22Rv1 (cell line): ENCODE measurements around the gene GBP5.
"Not testable (repeated sequence)": the region's sequence is repeated elsewhere in the genome, so short reads cannot be mapped to it uniquely, and the experiment has no call there.

ENCODE experiments used
- H3K27ac ChIP-seq: fragments of 450-650 bp; 2 replicates; pipeline ENCODE4 v1.5.1; 2017
- ZFX ChIP-seq: fragments of 450-650 bp; IDR thresholded peaks from 2 replicates; pipeline ENCODE4 v1.6.1; 2017; ENCODE audit warnings: antibody characterized with exemption, borderline replicate concordance
- TF ChIP-seq, protein P1 (sequence below): fragments of 450-650 bp; IDR thresholded peaks from 2 replicates; pipeline ENCODE4 v1.5.1; 2017; ENCODE audit warnings: mild to moderate bottlenecking

The GBP5 gene

DNA sequence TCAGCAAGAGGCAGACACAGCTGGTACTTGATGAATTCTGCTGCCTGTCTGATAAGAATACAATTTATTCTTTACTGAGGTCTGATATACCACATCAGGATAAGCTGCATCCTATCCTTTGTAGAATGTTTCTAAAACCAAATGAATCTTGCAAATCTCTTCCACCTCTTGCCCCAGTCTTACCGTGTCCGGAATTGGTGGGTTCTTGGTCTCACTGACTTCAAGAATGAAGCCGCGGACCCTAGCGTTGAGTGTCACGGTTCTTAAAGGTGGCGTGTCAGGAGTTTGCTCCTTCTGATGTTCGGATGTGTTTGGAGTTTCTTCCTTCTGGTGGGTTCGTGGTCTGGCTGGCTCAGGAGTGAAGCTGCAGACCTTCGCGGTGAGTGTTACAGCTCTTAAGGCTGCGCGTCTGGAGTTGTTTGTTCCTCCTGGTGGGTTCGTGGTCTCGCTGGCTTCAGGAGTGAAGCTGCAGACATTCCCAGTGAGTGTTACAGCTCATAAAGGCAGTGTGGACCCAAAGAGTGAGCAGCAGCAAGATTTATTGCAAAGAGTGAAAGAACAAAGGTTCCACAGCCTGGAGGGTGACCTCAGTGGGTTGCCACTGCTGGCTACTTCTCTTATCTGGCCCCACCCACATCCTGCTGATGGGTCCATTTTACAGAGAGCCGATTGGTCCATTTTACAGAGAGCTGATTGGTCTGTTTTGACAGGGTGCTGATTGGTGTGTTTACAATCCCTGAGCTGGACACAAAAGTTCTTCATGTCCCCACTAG, at the start of gene GBP5:
TSS of gene GBP5 (minus strand) at position 592 of the 773 bp plus-strand sequence. CDS start 3,305 bp downstream, outside the sequence.
- H3K27ac ChIP-seq, result not testable (repeated sequence)

- no peak for TF ChIP-seq ZFX
- TF ChIP-seq, protein P1, sequence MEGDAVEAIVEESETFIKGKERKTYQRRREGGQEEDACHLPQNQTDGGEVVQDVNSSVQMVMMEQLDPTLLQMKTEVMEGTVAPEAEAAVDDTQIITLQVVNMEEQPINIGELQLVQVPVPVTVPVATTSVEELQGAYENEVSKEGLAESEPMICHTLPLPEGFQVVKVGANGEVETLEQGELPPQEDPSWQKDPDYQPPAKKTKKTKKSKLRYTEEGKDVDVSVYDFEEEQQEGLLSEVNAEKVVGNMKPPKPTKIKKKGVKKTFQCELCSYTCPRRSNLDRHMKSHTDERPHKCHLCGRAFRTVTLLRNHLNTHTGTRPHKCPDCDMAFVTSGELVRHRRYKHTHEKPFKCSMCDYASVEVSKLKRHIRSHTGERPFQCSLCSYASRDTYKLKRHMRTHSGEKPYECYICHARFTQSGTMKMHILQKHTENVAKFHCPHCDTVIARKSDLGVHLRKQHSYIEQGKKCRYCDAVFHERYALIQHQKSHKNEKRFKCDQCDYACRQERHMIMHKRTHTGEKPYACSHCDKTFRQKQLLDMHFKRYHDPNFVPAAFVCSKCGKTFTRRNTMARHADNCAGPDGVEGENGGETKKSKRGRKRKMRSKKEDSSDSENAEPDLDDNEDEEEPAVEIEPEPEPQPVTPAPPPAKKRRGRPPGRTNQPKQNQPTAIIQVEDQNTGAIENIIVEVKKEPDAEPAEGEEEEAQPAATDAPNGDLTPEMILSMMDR, result no peak
- H3K27ac ChIP-seq, result no peak overlapping the region
Observed at GRCh38 chr1:89322402-89322801, 49.7 kb upstream of the GBP5 start.

DNA sequence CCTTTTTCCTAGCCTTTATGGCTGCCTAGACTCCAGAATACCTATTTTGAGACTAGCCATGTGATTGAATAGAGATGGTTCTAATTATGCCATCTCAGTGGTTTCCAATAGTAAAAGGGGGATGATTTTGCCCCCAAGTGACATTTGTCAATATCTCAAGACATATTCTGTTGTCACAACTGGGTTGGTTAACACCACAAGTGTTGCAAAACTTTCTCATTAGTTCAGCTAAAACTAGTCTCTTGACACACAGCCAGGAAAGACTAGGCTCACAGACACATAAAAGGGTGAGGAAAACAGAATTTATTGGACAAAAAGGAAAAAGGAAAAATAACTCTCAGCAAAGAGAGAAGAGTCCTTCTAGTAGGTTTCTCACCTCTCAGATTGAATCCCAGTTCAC, 39.9 kb upstream of the GBP5 start:
- no peak for TF ChIP-seq ZFX
- TF ChIP-seq, protein P1, result no peak
- no peak overlapping the region for H3K27ac ChIP-seq

DNA sequence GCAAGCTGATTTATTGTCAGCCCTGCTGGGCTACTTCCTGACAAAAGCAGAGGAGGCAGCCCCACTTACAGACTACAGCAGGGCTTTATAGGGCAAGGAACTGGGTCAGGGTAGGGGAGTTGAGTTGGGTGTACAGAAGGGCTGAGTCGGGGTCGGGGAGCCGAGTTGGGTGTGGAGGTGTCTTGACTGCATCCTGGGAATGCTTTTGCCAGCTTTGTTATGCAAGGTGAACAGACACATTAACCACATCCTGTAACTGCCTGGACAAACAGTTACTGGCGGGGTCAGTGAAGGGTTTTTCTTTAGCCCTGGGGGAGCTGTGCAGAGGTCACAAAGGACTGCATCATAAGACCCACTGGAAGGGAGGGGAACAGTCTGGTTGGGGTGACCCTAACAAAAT, 39.1 kb upstream of the GBP5 start:
- TF ChIP-seq, protein P1, result no peak
- TF ChIP-seq ZFX, result no peak
- no peak overlapping the region for H3K27ac ChIP-seq

DNA sequence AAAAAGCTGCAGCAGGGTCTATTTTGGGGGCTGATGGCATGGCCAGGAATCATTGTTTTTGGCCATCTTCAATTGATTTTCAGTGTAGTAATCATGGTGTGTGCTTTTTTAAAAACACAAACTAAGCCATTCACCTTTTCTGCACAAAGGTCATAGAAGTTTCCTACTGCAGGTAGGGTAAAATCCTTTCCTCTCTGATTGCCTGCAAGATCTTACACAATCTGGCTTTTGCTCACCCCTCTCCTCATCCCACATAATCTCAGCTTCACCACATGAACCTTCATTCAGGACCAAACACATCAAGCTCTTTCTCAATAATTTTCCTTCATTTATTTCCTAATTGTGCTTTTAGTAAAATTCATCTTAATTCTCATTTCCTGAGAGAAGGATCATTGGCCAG, 38.3 kb upstream of the GBP5 start:
- H3K27ac ChIP-seq, result no peak overlapping the region
- TF ChIP-seq, protein P1, result no peak
- TF ChIP-seq ZFX, result no peak

GRCh38 chr1:89310505-89310904, 37.8 kb upstream of the GBP5 start:
- H3K27ac ChIP-seq, result no peak overlapping the region
- TF ChIP-seq, protein P1, result no peak
- TF ChIP-seq ZFX, result no peak

GRCh38 chr1:89309828-89310227, 37.2 kb upstream of the GBP5 start:
- TF ChIP-seq, protein P1, result no peak
- TF ChIP-seq ZFX, result no peak
- H3K27ac ChIP-seq, result no peak overlapping the region

- TF ChIP-seq, protein P1, result no peak
- no peak for TF ChIP-seq ZFX
- H3K27ac ChIP-seq, result no peak overlapping the region
Observed at GRCh38 chr1:89306273-89306672, 33.6 kb upstream of the GBP5 start.
